HEK293 (cell line): ENCODE data around the gene NEK1.

Source experiments
- PATZ1 ChIP-seq: fragments of 450-650 bp; formaldehyde crosslinking; IDR thresholded peaks from 2 replicates; pipeline ENCODE4 v1.5.1; 2016; ENCODE audit warnings: missing biosample characterization, missing genetic modification characterization
- PBX3 ChIP-seq: sonication (generic); formaldehyde crosslinking; IDR thresholded peaks from 2 replicates; pipeline ENCODE4 v1.8.1; 2022; ENCODE audit warnings: mild to moderate bottlenecking, moderate library complexity, missing genetic modification reagents
- PRDM1 ChIP-seq: fragments of 450-650 bp; formaldehyde crosslinking; IDR thresholded peaks from 2 replicates; pipeline ENCODE4; 2016; ENCODE audit warnings: missing biosample characterization, missing genetic modification characterization
- ZIC2 ChIP-seq: fragments of 450-650 bp; formaldehyde crosslinking; IDR thresholded peaks from 2 replicates; pipeline ENCODE4 v1.5.1; 2016; ENCODE audit warnings: missing biosample characterization, missing genetic modification characterization
- ZNF148 ChIP-seq: fragments of 450-650 bp; formaldehyde crosslinking; IDR thresholded peaks from 2 replicates; pipeline ENCODE4 v1.5.0; 2017; ENCODE audit warnings: missing biosample characterization, missing genetic modification characterization, borderline replicate concordance
- ZNF37A ChIP-seq: fragments of 450-650 bp; IDR thresholded peaks from 2 replicates; pipeline ENCODE4 v1.5.1; 2018; ENCODE audit warnings: missing biosample characterization, missing genetic modification characterization
- ZNF777 ChIP-seq: fragments of 450-650 bp; formaldehyde crosslinking; IDR thresholded peaks from 2 replicates; pipeline ENCODE4 v1.5.1; 2017; ENCODE audit warnings: missing biosample characterization, missing genetic modification characterization, borderline replicate concordance

DNA sequence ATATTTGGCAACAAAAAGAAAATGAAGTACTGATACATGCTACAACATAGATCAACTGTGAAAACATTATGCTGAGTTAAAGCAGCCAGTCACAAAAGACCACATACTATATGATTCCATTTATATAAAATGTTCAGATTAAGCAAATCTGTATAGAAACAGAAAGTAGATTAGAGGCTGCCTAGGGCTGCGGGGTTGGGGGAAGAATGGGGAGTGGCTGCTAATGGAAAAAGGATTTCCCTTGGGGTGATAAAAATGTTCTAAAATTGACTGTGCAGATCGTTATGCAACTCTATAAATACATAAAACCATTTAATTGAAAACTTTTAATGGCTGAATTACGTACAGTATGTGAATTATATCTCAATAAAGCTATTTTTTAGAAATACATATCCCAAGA lies 46.8 kb downstream of the NEK1 start:
- TF ChIP-seq ZNF37A (tag by site-specific recombination) (no peak), PRDM1 (no peak), ZIC2 (no peak), PBX3 (no peak), ZNF148 (tag by site-specific recombination) (no peak), PATZ1 (tag by site-specific recombination) (no peak), ZNF777 (tag by site-specific recombination) (no peak)
